T47D (cell line): ENCODE data around the gene LRRC63.
"Not testable (repeated sequence)": the region's sequence is repeated elsewhere in the genome, so short reads cannot be mapped to it uniquely, and the experiment has no call there.

Experiments
- DNase-seq, 2 experiments: peaks; one replicate each; pipeline versions ENCODE4 v3.0.0 to v3.0.0-alpha.2; 2011 to 2012; ENCODE audit warnings: low read depth in 1 of 2, low spot score in 1 of 2
- JUND ChIP-seq: IDR thresholded peaks from 2 replicates; pipeline ENCODE4 v1.6.1; 2012; ENCODE audit warnings: low read depth
- in situ Hi-C: cut with HindIII; loops from 2 replicates; pipeline ENCODE4 v1.10.0; 2016; ENCODE audit warnings: low sequenced_read_pairs, low pct_unique_long_range_greater_than_20kb

The LRRC63 gene

DNA sequence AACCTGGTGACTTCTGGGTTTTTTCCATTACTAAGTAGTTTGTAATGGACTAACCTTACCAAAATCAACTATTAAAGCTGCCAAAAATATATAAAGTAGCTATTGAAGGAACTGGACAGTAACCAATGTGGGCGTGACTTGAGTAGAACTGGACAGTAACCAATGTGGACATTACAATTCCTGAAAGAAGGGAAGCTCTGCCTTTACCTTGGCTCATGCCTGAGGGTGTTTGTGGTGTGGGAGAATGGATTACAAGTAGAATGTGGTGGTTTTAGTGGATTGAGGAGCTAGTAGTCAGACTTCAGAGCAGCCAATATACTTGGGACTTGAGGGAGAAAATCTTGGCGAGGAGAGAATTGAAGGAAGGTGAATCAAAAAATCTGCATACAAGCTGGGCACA, 17.5 kb downstream of the LRRC63 start:
- in situ Hi-C loops = no loop called here
- TF ChIP-seq JUND = no peak
- DNase-seq = peak in 1 of 2 experiments; percentile 58

DNA sequence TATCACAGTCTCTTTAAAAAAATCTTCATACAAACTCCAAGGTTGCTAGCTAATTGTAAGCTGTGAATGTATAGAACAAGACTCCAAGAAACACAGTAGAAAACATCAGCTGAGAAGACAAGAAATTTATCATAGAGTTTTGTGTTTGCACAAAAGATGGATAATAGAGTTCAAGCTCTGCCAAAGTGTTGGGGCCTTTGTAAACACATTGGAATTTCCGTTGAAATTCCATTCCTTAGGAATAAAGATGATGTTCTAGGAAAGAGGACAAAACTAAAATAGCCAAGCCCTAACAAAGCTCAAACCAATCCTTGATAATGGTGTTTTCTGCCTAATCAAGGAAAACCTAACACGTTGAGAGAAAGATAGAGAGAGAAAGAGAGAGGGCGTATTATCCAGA, 20.6 kb downstream of the LRRC63 start:
- in situ Hi-C loops = no loop called here
- no peak for DNase-seq
- no peak for TF ChIP-seq JUND

DNA sequence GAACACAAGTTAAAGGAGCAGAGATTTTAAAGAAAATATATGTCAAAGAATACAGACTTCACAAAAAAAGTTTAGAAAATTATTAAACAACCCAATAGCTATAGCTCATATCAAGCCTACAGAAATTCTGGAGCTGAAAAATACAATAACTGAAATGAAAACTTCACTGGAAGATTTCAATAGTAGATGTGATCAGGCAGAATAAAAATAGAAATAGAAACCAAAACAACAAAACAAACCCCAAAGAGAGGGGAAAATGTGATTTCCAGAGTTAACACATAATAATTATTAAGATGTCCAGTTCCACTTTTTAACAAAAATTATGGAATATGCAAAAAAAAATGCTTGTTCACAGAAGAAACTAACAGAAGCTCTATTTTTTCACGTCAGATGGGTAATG, 23.6 kb downstream of the LRRC63 start:
- in situ Hi-C loops = no loop called here
- no peak for TF ChIP-seq JUND
- DNase-seq = no peak

DNA sequence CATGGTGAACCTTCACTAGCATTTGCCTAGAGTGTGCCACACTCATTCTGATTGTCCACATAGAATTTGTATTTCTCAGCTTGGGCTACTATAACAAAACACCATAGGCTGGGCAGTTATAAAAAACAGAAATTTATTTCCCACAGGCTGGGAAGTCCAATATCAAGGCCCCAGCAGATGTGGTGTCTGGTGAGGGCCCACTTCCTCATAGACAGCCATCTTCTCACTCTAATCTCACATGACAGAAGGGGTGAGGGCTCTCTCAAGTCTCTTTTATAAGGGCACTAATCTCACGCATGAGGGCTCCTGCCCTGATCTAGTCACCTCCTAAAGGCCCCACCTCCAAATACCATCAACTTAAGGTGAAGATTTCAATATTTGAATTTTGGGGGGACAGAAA, 53.6 kb downstream of the LRRC63 start:
- in situ Hi-C loops = no loop called here
- no peak for TF ChIP-seq JUND
- no peak for DNase-seq

DNA sequence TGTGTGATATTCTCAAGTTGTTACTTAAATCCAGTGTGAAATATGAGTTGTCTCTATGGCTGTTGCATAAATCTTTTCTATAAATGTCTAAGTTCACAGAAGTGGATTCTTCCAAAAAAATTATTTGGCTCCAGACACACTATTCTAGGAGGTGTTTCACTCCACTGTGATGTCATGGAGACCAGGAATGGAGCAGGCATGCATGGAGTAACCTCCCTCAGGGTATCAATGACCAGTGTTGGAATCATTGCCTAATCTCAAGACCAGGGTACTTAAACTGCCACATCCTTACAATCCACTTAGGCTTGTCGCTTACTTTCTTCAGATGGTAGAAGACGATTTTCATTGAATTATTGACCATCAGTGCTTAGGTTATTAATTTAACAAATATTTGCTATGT, 55.4 kb downstream of the LRRC63 start:
- TF ChIP-seq JUND = no peak
- in situ Hi-C loops = no loop called here

DNA sequence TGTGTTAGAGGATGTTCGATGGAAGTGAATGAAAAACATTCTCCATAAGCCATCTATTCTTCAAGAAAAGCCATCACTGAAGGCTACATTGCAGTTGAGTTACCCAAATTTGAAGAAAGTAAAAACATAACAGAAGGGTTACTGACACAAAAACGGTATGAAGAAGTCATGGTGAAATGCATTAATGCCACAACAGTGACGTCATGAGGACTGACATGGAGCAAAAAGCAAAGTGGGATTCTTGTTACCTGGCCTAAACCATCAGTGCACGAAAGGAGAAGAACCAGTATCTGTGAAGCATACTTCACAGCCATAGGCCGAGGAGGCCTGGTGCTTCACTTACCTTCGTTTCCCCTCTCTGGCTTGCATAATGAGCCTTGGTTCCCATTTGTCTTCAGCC, 58.7 kb downstream of the LRRC63 start:
- DNase-seq = no peak
- in situ Hi-C loops = no loop called here
- no peak for TF ChIP-seq JUND

More for the DNA sequence above, 55.4 kb downstream of the LRRC63 start:
- DNase-seq = no peak

DNA sequence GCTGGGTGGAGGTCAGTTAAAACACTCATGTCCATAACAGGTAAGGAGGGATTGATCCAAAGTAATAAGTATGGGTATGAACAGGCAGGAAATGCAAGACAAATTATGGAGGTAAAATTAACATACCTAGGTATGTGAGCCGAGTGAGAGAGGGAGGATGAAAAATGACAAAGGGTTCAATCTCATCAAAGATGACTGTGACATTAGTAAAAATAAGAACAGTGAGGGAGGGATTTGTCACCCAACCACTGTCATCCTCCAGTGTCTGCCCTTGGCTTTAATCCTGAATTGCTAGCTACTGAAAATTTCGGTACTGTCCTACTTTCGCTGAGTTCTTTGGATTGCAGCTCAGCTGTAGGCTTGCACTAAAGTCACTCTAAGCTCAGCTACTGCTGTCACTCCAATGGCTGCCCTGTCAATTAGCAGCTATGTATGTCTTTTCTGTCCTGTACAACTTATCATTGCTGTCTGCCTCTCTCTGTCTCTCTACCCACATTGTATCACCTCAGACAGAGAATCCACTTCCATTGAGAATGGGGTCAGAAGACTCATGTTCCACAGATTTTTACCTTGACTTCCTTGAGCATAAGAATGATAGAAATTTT, 62.5 kb downstream of the LRRC63 start:
- TF ChIP-seq JUND = no peak
- DNase-seq = no peak

DNA sequence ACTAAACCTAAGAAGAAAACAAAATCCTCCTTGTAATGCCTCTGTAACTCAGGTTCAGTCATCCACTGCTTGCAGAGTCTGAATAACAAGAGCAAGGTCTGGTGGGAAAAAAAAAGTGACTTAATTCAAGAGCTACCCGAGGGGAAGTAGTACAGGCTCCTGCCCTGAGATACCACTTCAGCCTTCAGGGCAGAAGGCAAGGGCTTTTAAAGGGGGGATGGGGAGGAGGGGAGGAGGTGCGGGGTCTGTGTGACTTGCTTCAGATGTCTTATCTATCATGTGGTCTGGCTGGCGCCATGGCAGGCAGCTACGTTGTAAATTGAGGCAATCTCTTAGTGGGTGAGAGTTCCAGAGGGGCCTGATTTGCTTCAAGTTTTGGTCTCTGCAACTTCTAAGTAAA, 66.7 kb downstream of the LRRC63 start:
- in situ Hi-C loops = no loop called here
- TF ChIP-seq JUND = no peak
- DNase-seq = no peak

More for the DNA sequence above, 62.5 kb downstream of the LRRC63 start:
- in situ Hi-C loops = no loop called here

DNA sequence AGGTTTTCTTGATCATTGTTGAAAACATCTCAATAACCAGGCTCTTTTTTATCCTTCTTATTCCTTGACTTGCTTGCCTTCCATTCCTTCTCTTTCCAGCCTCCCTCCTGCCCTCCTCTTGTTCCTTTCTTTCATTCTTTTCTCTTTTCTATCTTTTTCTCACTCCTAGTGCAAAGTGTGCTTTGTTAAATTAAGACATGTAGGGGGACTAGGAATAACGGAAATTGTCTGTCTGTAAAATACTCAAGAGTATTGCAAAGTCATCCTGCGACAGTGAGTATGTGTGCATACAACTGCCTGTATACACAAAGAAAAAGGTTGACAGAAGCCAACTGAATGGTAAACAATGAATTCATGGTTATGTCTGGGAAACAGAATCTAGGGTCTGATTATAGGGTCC, 70.1 kb downstream of the LRRC63 start:
- TF ChIP-seq JUND = no peak
- no peak for DNase-seq
- in situ Hi-C loops = no loop called here

DNA sequence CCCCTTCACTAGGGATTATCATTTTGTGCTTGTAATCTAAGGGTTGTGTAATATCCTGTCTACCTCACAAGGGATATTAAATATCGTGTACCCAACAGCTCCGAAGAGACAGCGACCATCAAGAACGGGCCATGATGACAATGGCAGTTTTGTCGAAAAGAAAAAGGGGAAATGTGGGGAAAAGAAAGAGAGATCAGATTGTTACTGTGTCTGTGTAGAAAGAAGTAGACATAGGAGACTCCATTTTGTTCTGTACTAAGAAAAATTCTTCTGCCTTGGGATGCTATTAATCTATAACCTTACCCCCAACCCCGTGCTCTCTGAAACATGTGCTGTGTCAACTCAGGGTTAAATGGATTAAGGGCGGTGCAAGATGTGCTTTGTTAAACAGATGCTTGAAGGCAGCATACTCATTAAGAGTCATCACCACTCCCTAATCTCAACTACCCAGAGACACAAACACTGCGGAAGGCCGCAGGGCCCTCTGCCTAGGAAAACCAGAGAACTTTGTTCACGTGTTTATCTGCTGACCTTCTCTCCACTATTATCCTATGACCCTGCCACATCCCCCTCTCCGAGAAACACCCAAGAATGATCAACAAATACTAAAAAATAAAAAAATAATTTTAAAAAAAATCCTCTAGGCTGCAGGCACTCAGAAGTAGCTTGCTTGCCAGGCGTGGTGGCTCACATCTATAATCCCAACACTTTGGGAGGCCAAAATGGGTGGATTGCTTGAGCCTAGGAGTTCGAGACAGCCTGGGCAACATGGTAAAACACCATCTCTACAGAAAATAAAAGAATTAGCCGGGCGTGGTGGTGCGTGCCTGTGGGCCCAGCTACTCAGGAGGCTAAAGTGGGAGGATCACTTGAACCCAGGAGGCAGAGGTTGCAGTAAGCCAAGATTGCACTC, 72.4 kb downstream of the LRRC63 start:
- DNase-seq, in situ Hi-C loops: not testable (repeated sequence)

DNA sequence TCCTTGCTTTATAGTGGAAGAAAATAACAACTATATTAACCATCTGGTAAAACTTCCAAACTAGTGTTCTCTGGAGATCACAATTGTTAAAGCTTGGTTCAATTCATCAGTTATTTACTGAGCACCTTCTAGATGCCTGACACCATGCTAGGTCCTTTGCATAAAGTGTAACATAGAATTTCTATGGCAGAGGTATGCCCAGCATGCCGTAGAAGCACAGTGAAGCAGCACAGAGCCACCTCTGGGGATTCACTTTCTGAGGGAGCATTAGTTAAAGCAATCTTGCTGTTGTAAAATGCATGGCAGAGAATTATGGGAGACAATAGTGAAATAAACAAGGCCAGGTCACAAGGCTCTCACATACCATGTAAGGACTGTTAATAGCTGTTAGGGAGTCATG, 75.2 kb downstream of the LRRC63 start:
- DNase-seq = no peak
- TF ChIP-seq JUND = no peak
- in situ Hi-C loops = no loop called here

DNA sequence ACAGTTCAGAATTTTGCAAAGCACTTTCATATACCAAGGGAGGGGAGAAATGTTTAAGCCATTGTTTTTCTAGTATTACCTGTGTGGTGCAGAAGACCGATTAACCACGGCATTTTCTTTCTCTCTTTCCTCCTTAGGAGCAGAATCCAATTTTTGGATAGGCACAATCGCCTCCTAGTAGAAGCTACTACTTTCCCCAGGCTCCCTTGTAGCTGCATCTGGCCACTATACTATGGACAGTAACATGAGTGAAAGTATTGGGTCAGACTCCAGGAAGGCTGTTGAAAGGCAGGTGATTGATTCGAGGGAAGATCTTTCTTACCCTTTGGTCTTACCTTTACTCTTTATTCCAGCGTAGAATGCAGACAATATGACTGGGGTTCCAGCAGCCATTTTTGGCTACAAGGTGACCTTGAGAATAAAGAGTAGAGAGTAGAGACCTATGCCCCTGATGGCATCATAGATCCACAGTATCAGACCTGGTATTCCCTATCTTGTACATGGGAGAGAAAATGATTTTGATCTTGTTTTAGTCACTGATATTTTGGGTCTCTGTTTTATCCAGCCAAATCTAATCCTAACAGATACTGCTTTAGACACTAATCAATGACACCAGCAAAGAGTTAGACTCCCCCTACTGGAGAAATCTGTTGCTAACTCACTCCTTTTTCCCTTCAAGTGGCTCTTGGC, 77.0 kb downstream of the LRRC63 start:
- DNase-seq = peak in 1 of 2 experiments; percentile 55
- TF ChIP-seq JUND = no peak
- in situ Hi-C loops = no loop called here

DNA sequence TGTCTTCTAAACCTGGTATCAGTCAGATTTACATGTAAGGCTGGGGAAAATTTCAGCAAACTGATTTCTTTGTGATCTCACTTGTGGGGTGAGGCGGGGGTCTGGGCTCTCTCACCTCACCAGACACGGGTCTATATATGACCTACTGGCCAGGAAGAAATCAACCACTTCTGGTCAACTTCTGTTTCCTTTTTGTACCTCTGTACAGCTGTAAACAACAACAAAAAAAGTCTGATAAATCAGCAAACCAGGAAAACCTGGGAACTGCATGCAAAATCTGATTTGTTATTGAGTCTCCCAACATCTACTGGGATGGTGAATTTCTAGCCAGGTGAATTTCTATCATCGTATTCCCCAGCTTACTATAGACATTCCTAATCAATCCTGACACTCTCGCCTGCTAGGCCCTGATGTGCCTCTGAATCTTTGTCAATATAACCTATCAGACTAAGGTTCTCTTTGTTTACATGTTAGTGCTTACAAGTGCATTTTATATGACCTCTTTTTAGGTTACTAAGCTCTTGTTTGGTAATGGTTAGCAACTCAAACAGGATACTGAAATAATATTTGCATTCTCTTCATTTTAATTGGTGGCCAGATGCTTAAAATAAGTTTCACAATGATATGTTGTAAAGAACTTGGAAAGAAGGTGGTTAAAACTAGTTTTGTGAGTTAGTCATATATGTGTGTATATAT, 77.7 kb downstream of the LRRC63 start:
- TF ChIP-seq JUND = no peak
- in situ Hi-C loops = no loop called here
- DNase-seq = no peak
